GM12892 (cell line): ENCODE measurements around the gene SLC25A45.

Experiments used
- POLR2A ChIP-seq: IDR thresholded peaks from 2 replicates; pipeline ENCODE4 v1.6.1; 2011; ENCODE audit warnings: low read depth, low read length, control low read depth
- POLR2AphosphoS5 ChIP-seq: IDR thresholded peaks from 2 replicates; pipeline ENCODE4 v1.6.1; 2011; ENCODE audit warnings: low read depth, low read length, control low read depth
- TAF1 ChIP-seq: IDR thresholded peaks from 2 replicates; pipeline ENCODE4 v1.6.1; 2011; ENCODE audit warnings: low read depth, mild to moderate bottlenecking, control low read depth, low read length, borderline replicate concordance

- TF ChIP-seq POLR2A (no peak), POLR2AphosphoS5 (no peak), TAF1 (no peak)
Observed at GRCh38 chr11:65420506-65420905, 38.1 kb upstream of the SLC25A45 start.
